HCT116 (cell line): ENCODE results near the gene CDH23. TPM values are rescaled to one million over a fixed set of nuclear protein-coding genes. Genes with fewer than 3 reads are reported as not detected.

Experiments
- ATAC-seq: fragments of 200-7000 bp; cut with Tn5 transposase; 2 replicates; pipeline ENCODE4 v1.9.1; 2020; ENCODE audit warnings: mild to moderate bottlenecking, moderate library complexity
- BruUV-seq: library from RNA; stranded (reverse); fragments of 400-500 nt; replicated peaks from 2 replicates; lab custom pipeline; 2021; lab: Mats Ljungman, UMichigan
- CTCF ChIA-PET: fragments of 300-600 bp; sonication (Branson Sonifier 250); formaldehyde crosslinking; loops from one replicate; lab custom pipeline; 2021; ENCODE audit warnings: antibody characterized with exemption; lab: Charles Lee
- POLR2A ChIA-PET: fragments of 300-600, 350-600 bp; sonication (Branson Sonifier 250); formaldehyde crosslinking; loops from one replicate; lab custom pipeline; 2021; ENCODE audit warnings: antibody characterized with exemption; lab: Charles Lee
- RAD21 ChIA-PET, 2 experiments: fragments of 300-600 bp; sonication (Branson Sonifier 250); formaldehyde crosslinking; loops; one replicate each; lab custom pipeline; 2023; ENCODE audit warnings: low total read pairs in 2 of 2; ENCODE audit not compliant: uncharacterized antibody in 2 of 2, unreplicated experiment in 2 of 2, low non-redundant PET in 1 of 2; lab: Charles Lee
- DNase-seq: peaks from one replicate; pipeline ENCODE4 v3.0.0-alpha.2; 2010; ENCODE audit warnings: low read depth, low spot score
- H2AFZ ChIP-seq: fragments of 200-600 bp; shearing (Covaris generic), sonication (generic); 2 replicates; pipeline ENCODE4 v1.6.1; 2017; ENCODE audit warnings: low read depth, mixed run types, mixed read lengths, antibody characterized with exemption, low read length; ENCODE audit not compliant: poor library complexity, severe bottlenecking
- H3K27ac ChIP-seq: 2 replicates; pipeline ENCODE4 v1.5.1; 2012; ENCODE audit warnings: low read depth, low read length
- H3K27me3 ChIP-seq: fragments of 200-600 bp; sonication (generic); 2 replicates; pipeline ENCODE4 v1.6.1; 2016; ENCODE audit warnings: mixed run types, low read length, mixed read lengths; ENCODE audit not compliant: insufficient read depth
- H3K36me3 ChIP-seq, 2 experiments: fragments of 200-500 bp in 1 of 2; fragments of 200-600 bp in 1 of 2; sonication (Bioruptor generic) in 1 of 2; sonication (generic) in 1 of 2; 2 replicates each; pipeline versions ENCODE4 v1.5.1 to v1.6.1; 2014 to 2016; ENCODE audit warnings: low read length in 2 of 2, inconsistent platforms in 1 of 2, mixed read lengths in 1 of 2, mixed run types in 1 of 2; ENCODE audit not compliant: insufficient read depth in 2 of 2, control insufficient read depth in 1 of 2
- H3K4me1 ChIP-seq, 2 experiments: fragments of 200-600 bp in 1 of 2; sonication (generic) in 1 of 2; 2 replicates each; pipeline versions ENCODE4 v1.5.1 to v1.6.1; 2012 to 2017; ENCODE audit warnings: low read length in 2 of 2, inconsistent platforms in 1 of 2, mild to moderate bottlenecking in 1 of 2, mixed read lengths in 1 of 2, mixed run types in 1 of 2, moderate library complexity in 1 of 2; ENCODE audit not compliant: insufficient read depth in 2 of 2, control insufficient read depth in 1 of 2
- H3K4me2 ChIP-seq: fragments of 200-600 bp; sonication (generic); 2 replicates; pipeline ENCODE4 v1.6.1; 2017; ENCODE audit warnings: mixed run types, low read length, mixed read lengths
- H3K4me3 ChIP-seq, 2 experiments: fragments of 200-600 bp in 1 of 2; sonication (generic) in 1 of 2; replicated peaks in 1 of 2; 2 replicates each; pipeline ENCODE4 v1.5.1; 2011 to 2016; ENCODE audit warnings: low read length in 2 of 2, control low read depth in 1 of 2, low read depth in 1 of 2, mild to moderate bottlenecking in 1 of 2, mixed read lengths in 1 of 2, mixed run types in 1 of 2
- H3K79me2 ChIP-seq: fragments of 200-600 bp; sonication (generic); 2 replicates; pipeline ENCODE4 v1.6.1; 2017; ENCODE audit warnings: mild to moderate bottlenecking, mixed run types, low read length, moderate library complexity, mixed read lengths; ENCODE audit not compliant: insufficient read depth
- H3K9ac ChIP-seq: fragments of 200-600 bp; sonication (generic); 2 replicates; pipeline ENCODE4 v1.6.1; 2016; ENCODE audit warnings: low read length, mixed read lengths
- H3K9me2 ChIP-seq: fragments of 200-600 bp; sonication (generic), shearing (Covaris generic); 2 replicates; pipeline ENCODE4 v1.6.1; 2017; ENCODE audit warnings: mixed run types, mild to moderate bottlenecking, moderate library complexity; ENCODE audit not compliant: insufficient read depth
- H3K9me3 ChIP-seq, 2 experiments: fragments of 200-500 bp in 1 of 2; fragments of 200-600 bp in 1 of 2; sonication (Bioruptor generic) in 1 of 2; sonication (generic) in 1 of 2; 2 replicates each; pipeline ENCODE4 v1.6.1; 2014 to 2017; ENCODE audit warnings: low read length in 2 of 2, mixed read lengths in 2 of 2, inconsistent platforms in 1 of 2, low read depth in 1 of 2, mild to moderate bottlenecking in 1 of 2, mixed run types in 1 of 2, moderate library complexity in 1 of 2; ENCODE audit not compliant: control insufficient read depth in 1 of 2, insufficient read depth in 1 of 2
- H4K20me1 ChIP-seq: fragments of 200-600 bp; sonication (generic), shearing (Covaris generic); 2 replicates; pipeline ENCODE4 v1.6.1; 2017; ENCODE audit warnings: mixed run types, mild to moderate bottlenecking, moderate library complexity; ENCODE audit not compliant: insufficient read depth
- JUND ChIP-seq: IDR thresholded peaks from 2 replicates; pipeline ENCODE4 v1.6.1; 2012
- ZFX ChIP-seq: fragments of 450-650 bp; IDR thresholded peaks from 2 replicates; pipeline ENCODE4 v1.6.1; 2017
- intact Hi-C: fragments of 100-400 bp; cut with micrococcal nuclease; formaldehyde crosslinking; loops from 2 replicates; pipeline ENCODE4 v1.10.0; 2022
- total RNA-seq: library from RNA; stranded (reverse); gene quantifications from one replicate; pipeline ENCODE4 v1.2.1, GENCODE V29; 2021; ENCODE audit not compliant: unreplicated experiment
- TF ChIP-seq, protein P1 (sequence below), 3 experiments: fragments of 200-600 bp in 1 of 3; sonication (generic) in 1 of 3; IDR thresholded peaks in 2 of 3; conservative IDR thresholded peaks in 1 of 3; 2 replicates each; pipeline ENCODE4 v1.5.1; 2012 to 2017; ENCODE audit warnings: low read depth in 2 of 3, low read length in 2 of 3, antibody characterized with exemption in 1 of 3, borderline replicate concordance in 1 of 3, control low read depth in 1 of 3, mild to moderate bottlenecking in 1 of 3, mixed read lengths in 1 of 3, mixed run types in 1 of 3, moderate library complexity in 1 of 3; ENCODE audit not compliant: insufficient read depth in 1 of 3
- TF ChIP-seq, protein P2 (sequence below): IDR thresholded peaks from 2 replicates; pipeline ENCODE4 v1.6.1; 2012

Gene CDH23
- total RNA-seq, 1 experiment from 2014 or later = not detected

GRCh38 chr10:71439670-71440425 lies 43.1 kb downstream of the CDH23 start:
- no peak overlapping the region for H3K27ac ChIP-seq

More at GRCh38 chr10:71439670-71440425, 43.1 kb downstream of the CDH23 start:
- no peaks in the 10 kb centered on the region for H3K79me2 ChIP-seq
- TF ChIP-seq, protein P1, sequence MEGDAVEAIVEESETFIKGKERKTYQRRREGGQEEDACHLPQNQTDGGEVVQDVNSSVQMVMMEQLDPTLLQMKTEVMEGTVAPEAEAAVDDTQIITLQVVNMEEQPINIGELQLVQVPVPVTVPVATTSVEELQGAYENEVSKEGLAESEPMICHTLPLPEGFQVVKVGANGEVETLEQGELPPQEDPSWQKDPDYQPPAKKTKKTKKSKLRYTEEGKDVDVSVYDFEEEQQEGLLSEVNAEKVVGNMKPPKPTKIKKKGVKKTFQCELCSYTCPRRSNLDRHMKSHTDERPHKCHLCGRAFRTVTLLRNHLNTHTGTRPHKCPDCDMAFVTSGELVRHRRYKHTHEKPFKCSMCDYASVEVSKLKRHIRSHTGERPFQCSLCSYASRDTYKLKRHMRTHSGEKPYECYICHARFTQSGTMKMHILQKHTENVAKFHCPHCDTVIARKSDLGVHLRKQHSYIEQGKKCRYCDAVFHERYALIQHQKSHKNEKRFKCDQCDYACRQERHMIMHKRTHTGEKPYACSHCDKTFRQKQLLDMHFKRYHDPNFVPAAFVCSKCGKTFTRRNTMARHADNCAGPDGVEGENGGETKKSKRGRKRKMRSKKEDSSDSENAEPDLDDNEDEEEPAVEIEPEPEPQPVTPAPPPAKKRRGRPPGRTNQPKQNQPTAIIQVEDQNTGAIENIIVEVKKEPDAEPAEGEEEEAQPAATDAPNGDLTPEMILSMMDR (IDR thresholded peaks at IDR 0.05 in 2 of 3, conservative IDR thresholded peaks at IDR 0.05 in 1 of 3; ENCODE audit: borderline replicate concordance in 1 of 3, insufficient read depth in 1 of 3, low read depth in 2 of 3, low read length in 2 of 3) = no peak
- TF ChIP-seq ZFX (no peak), JUND (no peak)
- TF ChIP-seq, protein P2, sequence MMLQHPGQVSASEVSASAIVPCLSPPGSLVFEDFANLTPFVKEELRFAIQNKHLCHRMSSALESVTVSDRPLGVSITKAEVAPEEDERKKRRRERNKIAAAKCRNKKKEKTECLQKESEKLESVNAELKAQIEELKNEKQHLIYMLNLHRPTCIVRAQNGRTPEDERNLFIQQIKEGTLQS = no peak
- H3K27me3 ChIP-seq = no peaks in the 10 kb centered on the region
- no peaks in the 10 kb centered on the region for H3K36me3 ChIP-seq
- H4K20me1 ChIP-seq = no peaks in the 10 kb centered on the region
- no peaks in the 10 kb centered on the region for H3K9me2 ChIP-seq
- H3K4me1 ChIP-seq = peaks cover 0 to 9% of the 10 kb centered on the region in 2 experiments; a peak in 2 of 4 replicates
- BruUV-seq = no TSS peak
- no peaks in the 10 kb centered on the region for H3K9me3 ChIP-seq
- CTCF ChIA-PET = interaction anchor here (1.1 kb wide), 1 partner anchor 10 kb away, joined by 5 read pairs; no protein-coding TSS in a partner anchor
- RAD21 ChIA-PET = no interaction called here
- no peak overlapping the region for H2AFZ ChIP-seq
- intact Hi-C loops = no loop called here
- H3K4me2 ChIP-seq = no peak overlapping the region
- ATAC-seq (no peak), DNase-seq (no peak)
- no peak overlapping the region for H3K9ac ChIP-seq
- POLR2A ChIA-PET = no interaction called here
- H3K4me3 ChIP-seq = no peak overlapping the region
